SKM-1 (cell line): ENCODE data around the gene LATS2.
A peak's percentile ranks its signal among the peaks of the same experiment; 100 is the strongest.

Experiments
- DNase-seq: peaks from one replicate; lab custom pipeline; 2025; ENCODE audit not compliant: unreplicated experiment; lab: John Stamatoyannopoulos, UW

Gene LATS2

DNA sequence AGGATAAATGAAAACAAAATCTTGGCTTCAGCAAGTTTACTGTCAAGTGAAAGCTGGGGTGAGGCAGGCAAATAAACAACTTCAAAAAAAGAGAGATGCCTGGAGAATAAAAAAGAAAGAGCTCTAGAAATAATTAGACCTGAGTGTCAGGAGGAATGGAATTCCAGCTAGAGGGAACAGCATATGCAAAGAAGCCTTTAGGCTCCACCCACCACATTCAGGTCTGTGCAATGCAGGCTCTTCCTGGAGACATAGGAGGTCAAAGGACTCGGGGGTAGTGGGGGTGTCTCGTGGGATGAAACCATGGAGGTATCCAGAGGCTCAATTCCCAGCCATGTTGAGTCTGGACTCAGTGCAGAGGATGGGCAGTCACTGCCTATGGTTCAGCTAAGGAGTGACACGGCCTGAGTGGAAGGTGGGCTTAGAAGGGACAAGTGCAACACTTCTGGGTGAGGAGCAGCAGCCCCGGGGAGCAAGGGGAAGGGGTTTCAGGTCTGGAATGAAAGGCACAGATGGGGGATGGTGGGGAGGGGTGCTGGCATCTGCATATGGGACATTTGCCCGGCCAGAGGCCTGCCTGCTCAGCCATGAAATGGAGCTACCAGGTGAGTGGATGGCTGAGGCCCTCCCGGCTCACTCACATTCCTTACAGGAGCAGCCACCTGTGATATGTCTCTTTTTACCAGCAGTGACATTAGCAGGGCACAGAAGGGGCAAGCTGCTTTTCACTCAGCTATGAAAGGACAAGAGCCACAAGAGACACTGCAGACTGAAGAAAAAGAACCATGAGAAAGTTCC is 12.3 kb downstream of the LATS2 start:
- no peak for DNase-seq

GRCh38 chr13:21047591-21048282 is 13.6 kb downstream of the LATS2 start:
- DNase-seq = no peak

DNA sequence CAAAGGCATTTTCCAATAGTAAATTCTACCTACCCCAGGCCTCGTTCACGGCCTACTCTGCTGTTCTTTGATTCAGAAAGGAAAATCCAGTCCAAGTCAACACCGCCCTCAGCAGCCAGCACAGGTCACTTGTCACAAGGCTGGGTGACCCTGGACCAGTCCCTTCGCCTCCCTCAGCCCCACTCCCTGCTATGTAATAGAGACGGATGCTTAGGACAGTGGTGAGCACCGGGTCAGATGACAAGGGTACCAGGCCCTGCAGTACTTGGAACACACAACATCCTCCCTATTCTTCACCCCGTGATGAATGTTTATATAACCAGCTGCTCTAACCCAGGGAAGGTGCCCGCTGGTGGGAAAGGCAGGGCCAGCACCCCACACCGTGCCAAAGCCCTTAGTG is 14.3 kb downstream of the LATS2 start:
- DNase-seq = no peak

DNA sequence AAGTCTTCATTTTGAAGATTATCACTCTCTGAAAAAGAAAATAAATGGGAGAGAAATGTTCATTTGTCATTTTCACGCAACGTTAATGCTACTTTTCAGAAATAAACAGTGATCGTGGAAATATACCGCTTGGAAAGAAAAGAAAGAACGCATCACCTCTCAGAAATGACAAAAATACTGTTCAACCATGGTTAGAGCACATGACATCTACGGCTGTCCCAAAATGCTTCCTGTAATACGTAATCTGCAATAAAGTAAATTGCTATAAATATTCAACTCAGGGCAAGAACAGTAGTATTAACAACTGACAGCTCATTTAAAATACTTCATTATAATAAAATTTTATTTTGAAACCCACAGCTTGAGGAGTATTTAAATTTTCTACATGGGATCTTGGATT is 15.2 kb downstream of the LATS2 start:
- DNase-seq = no peak

- no peak for DNase-seq
These were observed 16.3 kb downstream of the LATS2 start for GRCh38 chr13:21045100-21045499.

DNA sequence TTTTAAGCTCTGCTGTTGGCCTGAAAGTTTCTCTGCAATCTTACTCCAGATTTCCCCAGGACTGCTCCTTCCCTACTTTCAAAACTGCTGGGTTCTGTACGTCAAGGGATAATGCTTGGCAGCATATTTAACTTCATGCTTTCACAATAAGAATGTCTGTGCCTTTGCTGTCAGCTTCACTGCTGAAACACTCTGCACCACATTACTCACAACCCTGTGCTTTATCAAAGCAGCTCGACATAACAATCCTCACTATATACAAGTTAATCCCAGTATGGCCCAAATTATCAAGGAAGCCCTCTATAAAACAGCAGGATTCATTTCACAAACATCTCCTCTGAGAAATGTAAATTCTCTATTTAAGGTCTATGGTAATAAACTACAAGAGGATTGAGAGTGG is 17.5 kb downstream of the LATS2 start:
- no peak for DNase-seq

DNA sequence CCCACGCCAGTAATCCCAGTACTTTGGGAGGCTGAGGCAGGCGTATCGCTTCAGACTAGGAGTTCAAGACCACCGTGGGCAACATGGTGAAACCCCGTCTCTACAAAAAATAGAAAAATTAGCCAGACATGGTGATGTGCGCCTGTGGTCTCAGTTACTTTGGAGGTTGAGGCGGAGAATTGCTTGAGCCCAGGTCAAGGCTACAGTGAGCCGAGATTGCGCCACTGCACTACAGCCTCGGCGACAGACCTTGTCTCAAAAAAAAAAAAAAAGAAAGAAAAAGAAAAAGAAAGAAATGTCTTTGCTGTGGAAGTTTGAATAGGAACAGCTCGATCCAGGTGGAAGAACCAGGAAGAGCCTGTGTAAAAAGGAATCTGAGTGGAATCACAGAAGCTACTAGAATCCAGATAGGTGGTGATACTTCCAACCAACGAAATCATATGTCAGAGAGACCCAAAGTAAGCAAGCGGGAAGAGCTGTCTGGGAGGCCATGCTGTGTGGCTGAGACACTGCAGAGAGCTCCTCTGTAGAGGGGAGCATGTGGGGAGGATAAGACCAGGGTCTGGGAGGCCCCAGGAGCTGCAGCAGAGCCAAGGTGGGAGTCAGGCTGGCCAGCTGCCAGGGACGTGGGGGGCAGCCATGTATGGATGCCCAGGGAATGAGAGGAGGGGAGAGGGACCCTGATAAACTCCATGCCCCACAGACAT is 21.1 kb downstream of the LATS2 start:
- no peak for DNase-seq

GRCh38 chr13:21039097-21039800 is 22.1 kb downstream of the LATS2 start:
- DNase-seq = peak; percentile 10

DNA sequence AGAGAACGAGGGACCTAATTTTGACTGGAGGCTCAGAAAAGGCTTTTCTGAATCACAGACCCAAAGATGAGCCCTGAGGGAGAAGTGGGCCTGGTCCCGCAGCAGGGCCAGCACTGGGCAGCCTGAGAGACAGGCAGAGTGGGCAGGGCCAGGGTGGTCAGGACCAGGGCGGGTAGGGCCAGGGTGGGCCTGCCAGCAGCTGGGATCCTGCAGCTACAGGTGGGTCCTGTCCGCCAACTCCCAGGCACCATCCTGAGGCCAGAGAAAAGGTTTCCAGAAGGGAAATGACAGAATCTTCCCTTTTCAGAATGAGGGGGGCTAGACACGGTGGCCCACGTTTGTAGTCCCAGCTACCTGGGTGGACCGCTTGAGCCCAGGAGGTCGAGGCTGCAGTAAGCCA is 23.7 kb downstream of the LATS2 start:
- DNase-seq = no peak

- DNase-seq = no peak
These were observed 25.9 kb downstream of the LATS2 start for GRCh38 chr13:21035498-21035897.

DNA sequence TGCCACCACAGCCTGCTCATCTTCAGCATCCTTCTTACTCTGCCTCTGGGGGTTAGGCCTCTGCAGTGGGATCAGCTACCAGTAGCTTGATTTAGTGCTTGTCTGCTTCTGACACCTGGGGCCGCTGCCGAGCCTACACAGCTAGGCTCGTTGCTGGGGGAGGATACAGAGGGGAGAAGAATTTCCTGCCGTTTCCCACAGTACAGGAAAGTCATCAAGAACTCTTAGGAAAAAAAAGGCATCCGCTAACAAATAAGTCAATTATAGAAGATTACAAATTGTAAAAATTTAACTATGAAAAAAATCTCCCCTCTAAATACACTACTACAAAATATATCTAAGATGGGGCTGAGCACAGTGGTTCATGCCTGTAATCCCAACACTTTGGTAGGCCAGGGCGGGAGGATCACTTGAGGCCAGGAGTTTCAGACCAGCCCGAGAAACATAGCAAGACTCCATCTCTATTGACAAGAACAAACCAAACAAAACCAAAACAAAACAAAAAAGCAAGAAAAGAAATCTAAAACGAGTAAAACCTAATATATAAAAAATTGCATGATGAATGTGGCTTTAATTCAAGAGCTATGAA is 26.7 kb downstream of the LATS2 start:
- DNase-seq = no peak

- no peak for DNase-seq
These were observed 27.4 kb downstream of the LATS2 start for GRCh38 chr13:21033856-21034602.

DNA sequence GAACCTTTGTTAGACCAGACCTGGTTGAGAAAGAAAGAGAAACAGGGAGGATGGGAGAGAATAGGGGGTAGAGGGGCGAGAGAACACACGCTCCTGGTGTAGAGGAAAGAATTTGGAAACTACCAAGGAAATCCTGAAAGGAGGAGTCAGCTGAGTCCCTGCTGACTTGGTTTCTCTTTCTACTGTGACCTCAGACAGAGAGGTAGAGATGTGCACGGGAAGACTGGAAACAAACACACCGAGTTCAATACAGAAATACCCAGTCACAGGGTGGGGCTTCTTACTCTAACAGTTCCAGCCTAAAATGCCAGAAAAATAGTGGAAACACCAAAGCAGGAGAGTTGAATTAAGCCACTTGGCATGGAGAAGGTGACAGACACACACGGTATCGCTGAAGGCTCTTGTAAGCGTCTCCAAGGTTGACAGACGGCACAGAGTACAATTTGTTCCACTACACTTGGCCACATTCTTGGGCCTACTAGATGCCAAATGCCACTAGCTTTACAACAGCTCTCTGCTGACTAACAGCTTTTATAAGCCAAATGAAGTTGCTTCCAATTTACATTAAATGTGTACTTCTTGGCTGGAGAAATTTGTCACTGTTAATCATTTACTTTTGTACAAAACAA is 28.1 kb downstream of the LATS2 start:
- DNase-seq = no peak

DNA sequence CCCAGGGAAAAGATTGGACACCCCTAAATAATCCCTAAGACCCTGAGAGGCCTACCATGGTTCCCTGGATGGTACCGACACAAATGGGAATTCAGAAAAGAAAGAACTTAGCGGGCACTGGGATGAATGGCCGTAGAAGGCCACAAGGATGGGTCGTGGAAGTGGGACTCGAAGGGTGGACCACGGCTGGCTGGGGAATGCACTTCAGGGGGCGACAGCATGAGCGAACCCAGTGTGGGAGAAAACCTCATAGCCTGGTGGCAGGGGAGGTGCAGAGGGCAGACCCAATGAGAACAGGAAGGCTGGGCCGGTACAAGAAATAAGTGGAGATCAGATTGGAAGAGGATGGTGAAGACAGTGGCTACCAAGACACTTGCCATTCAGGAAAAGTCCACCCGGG is 28.7 kb downstream of the LATS2 start:
- no peak for DNase-seq

- no peak for DNase-seq
These were observed 29.7 kb downstream of the LATS2 start for GRCh38 chr13:21031594-21032275.

GRCh38 chr13:21025539-21025938 is 35.8 kb downstream of the LATS2 start:
- no peak for DNase-seq

DNA sequence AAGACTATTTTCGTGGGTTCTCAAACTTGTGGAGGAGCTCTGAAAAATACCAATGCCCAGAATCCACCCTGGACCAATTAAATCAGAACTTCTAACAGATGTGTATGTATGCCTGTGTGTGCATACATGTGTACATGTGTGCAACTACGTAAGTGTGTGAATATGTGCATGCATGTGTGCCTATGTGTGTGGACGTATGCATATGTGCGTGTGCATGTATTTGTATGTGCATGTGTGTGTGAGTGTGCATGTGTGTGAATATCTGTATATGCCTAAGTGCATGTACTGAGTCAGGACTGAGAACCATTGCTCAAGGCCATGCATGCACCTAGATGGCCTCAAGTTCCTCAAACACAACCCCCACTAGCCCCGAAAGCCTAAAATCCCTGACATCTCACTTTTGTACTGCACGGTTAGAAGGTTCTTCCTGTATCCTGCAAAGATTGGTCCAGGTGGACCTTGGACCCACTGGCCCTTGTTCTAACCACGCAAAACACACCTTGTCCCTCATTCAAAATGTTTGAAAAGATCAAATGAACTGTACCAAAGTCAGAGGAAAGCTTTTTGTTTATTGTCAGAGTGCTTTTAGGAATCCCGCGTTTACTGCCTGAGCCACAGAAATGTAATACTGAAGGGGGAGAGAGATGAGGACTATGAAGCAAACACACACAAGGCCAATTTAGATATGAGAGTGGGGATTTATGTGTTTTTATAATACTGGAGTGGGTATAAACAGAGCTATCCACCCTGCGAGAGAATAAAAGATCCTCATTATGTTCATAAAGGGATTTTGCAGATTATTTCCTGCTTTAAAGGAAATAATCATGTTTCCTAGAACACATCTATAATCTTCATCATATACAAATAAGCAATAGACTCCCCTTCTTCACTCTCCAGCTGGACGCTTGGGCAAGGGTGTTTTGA is 39.1 kb downstream of the LATS2 start:
- no peak for DNase-seq

DNA sequence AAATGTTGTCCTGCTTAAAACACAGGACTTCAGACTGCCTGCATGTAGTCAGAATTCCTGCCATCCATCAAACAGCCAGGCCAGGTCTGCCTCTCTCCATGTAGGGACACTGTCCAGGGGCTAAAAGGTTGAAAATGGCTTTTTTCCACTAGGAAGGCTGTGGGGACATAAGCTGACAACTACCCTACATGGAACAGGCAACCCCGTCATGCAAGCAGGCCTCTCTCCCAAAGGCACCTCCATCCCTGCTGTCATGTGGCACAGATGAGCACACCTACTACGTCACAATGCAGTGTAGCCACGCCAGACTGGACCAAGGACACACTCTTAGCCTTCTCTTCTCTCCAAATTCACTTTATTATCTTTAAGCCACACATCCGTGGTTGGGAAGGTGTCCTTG is 40.8 kb downstream of the LATS2 start:
- DNase-seq = no peak
